NT2/D1 (cell line): ENCODE data around the gene MPRIP.

Source experiments
- DNase-seq: peaks from one replicate; pipeline ENCODE4 v3.0.0-alpha.2; 2011; ENCODE audit warnings: low read depth, low spot score
- H3K27me3 ChIP-seq: 2 replicates; pipeline ENCODE4 v1.6.0; 2011; ENCODE audit warnings: mild to moderate bottlenecking; ENCODE audit not compliant: insufficient read length, insufficient read depth
- H3K36me3 ChIP-seq: 2 replicates; pipeline ENCODE4 v1.6.1; 2011; ENCODE audit warnings: mild to moderate bottlenecking, low read length, mixed read lengths; ENCODE audit not compliant: insufficient read depth, insufficient read length
- H3K4me1 ChIP-seq: 2 replicates; pipeline ENCODE4 v1.5.1; 2011; ENCODE audit not compliant: insufficient read depth, insufficient read length
- H3K4me3 ChIP-seq: 2 replicates; pipeline ENCODE4 v1.5.1; 2011; ENCODE audit warnings: low read depth; ENCODE audit not compliant: insufficient read length
- H3K9ac ChIP-seq: 2 replicates; pipeline ENCODE4 v1.6.0; 2011; ENCODE audit warnings: low read depth; ENCODE audit not compliant: insufficient read length
- H3K9me3 ChIP-seq: 2 replicates; pipeline ENCODE4 v1.5.1; 2011; ENCODE audit warnings: mild to moderate bottlenecking, low read length; ENCODE audit not compliant: insufficient read depth
- SUZ12 ChIP-seq: IDR thresholded peaks from 2 replicates; pipeline ENCODE4 v1.6.1; 2011; ENCODE audit not compliant: insufficient read length, insufficient read depth; ENCODE audit errors: extremely low read depth
- YY1 ChIP-seq: IDR thresholded peaks from 2 replicates; pipeline ENCODE4 v1.6.1; 2011; ENCODE audit not compliant: insufficient read length, insufficient read depth
- ZNF274 ChIP-seq: IDR thresholded peaks from 2 replicates; pipeline ENCODE4 v1.6.1; 2011; ENCODE audit warnings: mild to moderate bottlenecking, low read depth, low read length

The MPRIP gene

DNA sequence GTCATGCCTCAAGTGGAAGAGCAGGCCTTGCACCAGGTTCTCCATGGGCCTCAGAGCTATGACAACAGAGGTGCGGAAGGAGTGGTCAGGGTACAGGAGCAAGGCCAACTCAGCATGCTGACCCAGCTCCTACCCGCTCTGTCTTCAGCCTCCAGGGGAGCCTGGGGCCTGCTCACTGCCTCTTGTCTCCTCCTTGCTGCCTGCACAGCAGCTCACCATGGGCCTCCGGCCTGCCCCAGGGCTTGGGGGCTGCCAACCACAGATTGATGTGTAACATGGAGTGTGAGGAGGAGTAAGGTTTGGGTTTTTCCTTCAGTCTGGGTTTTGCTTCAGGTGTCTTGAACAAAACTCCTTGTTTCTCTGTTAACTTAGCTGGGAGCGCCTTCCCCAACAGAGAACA, 101.8 kb downstream of the MPRIP start:
- Histone ChIP-seq H3K27me3 (no peaks in the 10 kb centered on the region), H3K9me3 (no peaks in the 10 kb centered on the region), H3K4me3 (no peak overlapping the region), H3K9ac (no peak overlapping the region), H3K36me3 (peaks cover 89% of the 10 kb centered on the region), H3K4me1 (peaks cover 19% of the 10 kb centered on the region)
- DNase-seq: no peak
- TF ChIP-seq SUZ12: no peak
- TF ChIP-seq YY1: no peak
- no peak for TF ChIP-seq ZNF274

DNA sequence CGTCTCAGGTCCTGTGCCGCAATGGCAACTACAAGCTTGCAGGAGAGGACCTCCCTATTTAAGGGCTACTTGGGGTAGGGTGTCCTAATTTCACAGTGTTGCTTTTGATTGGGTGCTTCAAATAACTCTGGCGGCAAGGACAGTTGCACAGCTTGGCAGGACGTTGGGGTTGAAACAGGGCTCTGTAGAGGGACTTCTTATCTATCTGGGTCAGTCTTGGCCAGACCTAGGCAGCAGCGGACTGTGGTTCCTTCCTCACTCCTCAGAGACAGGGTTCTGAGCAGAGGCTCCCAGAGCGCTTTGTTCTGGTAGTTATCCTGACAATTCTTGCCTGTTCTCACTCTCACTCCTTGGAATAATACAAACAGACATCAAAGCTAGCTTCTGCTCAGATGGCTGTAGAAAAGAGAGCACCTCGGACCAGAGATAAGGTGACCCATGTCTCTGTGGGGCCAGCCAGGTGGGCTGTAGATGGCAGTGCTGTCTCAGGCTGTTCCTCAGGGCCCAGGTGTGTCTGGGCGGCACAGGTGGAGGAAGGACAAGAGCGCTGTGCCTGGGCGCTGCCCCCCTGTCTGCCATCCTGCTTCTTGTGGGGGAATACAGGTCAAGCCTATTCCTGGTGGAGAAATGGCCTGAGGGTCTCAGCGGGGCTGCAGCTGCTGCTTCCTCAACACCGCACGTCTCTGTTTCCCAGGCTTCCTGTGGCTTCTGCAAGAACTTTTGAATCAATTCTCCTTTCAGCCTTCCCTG, 102.8 kb downstream of the MPRIP start:
- no peak for TF ChIP-seq SUZ12
- TF ChIP-seq ZNF274: no peak
- no peak for TF ChIP-seq YY1
- Histone ChIP-seq H3K4me1 (peaks cover 18% of the 10 kb centered on the region), H3K9me3 (no peaks in the 10 kb centered on the region), H3K27me3 (no peaks in the 10 kb centered on the region), H3K36me3 (peaks cover 83% of the 10 kb centered on the region), H3K4me3 (no peak overlapping the region), H3K9ac (no peak overlapping the region)
- DNase-seq: no peak

DNA sequence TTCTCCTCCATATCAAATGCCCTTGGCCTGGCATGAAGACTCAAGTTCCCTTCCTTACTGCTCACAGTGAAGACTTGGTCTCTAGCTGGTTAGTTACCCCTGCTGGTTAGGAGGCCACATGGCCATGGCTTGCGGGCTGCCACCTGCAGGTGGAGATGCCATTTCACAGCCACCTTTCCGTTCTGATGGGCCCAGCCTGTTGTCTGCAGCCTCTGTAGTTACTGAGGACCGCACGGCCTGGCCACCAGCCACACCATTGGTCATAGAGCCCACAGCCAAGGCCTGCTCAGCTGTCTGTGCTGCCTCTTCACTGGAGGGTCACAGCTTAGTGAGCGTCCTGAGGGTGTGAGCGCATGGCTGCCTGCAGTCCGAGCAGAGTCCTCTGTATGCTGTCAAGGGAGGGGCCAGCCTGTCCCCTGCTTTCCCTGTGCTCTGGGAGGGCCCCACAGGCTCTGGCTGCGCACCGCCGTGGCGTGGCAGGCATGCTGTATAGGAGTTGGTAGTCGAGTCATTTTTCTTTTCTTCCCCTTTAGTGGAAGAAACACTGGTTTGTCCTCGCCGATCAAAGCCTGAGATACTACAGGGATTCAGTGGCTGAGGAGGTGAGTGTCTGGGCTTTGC, 104.6 kb downstream of the MPRIP start:
- Histone ChIP-seq H3K9ac (no peak overlapping the region), H3K9me3 (no peaks in the 10 kb centered on the region), H3K4me1 (peaks cover 3% of the 10 kb centered on the region), H3K36me3 (peaks cover 79% of the 10 kb centered on the region), H3K4me3 (no peak overlapping the region), H3K27me3 (no peaks in the 10 kb centered on the region)
- TF ChIP-seq SUZ12 (no peak), ZNF274 (no peak), YY1 (no peak)
- DNase-seq: no peak

DNA sequence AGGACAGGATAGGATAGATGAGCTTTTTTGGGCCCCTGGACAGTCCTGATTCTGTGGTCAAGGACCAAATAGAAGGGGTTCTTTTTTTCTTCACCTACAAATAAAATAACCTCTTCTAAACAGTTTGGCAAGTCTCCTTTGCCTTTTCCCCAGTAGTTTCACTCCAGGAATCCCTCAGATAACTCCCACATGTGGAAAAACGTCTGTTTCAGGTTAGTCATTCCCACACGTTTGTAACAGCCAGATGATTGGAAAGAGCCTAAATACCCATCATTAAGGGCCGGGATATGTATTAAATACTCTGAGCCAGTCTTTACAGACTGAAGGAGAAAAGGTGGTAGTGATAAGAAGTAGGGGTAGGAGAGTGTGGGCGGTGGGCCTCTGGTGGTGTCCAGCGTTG, 105.6 kb downstream of the MPRIP start:
- Histone ChIP-seq H3K36me3 (peaks cover 81% of the 10 kb centered on the region), H3K9me3 (no peaks in the 10 kb centered on the region), H3K4me1 (peaks cover 3% of the 10 kb centered on the region), H3K4me3 (no peak overlapping the region), H3K9ac (no peak overlapping the region), H3K27me3 (no peaks in the 10 kb centered on the region)
- no peak for DNase-seq
- TF ChIP-seq YY1 (no peak), SUZ12 (no peak), ZNF274 (no peak)

DNA sequence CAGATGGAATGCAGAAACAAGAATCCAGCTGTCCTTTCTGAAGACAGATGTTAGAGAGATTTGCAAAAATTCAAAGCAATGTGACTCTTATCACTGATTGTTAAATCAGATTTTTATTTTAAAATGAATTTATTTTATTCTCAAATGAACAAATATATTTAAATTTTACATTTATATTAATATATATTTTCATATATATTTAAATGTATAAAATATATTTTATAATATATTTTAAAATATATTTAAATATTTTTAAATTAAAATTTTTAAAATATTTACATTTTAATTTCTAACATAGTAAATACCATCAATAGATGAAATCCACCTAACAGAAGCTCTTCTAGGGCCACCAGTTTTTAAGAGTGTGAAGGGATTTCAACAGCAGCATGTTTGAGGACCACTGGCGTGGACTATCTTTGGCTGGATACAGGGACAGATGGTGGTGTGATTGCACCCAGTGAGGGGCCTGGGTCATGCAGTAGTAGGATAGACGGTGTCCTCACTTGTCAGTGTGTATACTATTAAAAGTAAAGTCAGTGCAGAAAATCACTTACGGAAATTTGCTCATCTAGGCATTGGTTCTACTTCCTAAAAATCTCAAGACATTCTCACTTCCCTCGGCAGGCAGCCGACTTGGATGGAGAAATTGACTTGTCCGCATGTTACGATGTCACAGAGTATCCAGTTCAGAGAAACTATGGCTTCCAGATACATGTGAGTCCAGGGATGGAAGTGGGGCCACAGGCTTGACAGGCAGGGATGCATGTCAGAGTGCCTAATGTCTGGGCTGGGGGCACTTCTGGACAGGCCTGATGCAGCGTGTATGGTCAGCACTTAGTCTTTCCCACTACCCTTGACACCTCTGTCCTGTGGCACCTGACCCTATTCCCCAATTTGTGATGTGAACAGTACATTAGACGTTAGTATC, 107.5 kb downstream of the MPRIP start:
- no peak overlapping the region for H3K9ac ChIP-seq
- H3K4me1 ChIP-seq: no peaks in the 10 kb centered on the region
- H3K4me3 ChIP-seq: no peak overlapping the region
- H3K36me3 ChIP-seq: peaks cover 80% of the 10 kb centered on the region
- no peaks in the 10 kb centered on the region for H3K27me3 ChIP-seq
- no peak for DNase-seq
- H3K9me3 ChIP-seq: no peaks in the 10 kb centered on the region
- TF ChIP-seq ZNF274 (no peak), YY1 (no peak), SUZ12 (no peak)

DNA sequence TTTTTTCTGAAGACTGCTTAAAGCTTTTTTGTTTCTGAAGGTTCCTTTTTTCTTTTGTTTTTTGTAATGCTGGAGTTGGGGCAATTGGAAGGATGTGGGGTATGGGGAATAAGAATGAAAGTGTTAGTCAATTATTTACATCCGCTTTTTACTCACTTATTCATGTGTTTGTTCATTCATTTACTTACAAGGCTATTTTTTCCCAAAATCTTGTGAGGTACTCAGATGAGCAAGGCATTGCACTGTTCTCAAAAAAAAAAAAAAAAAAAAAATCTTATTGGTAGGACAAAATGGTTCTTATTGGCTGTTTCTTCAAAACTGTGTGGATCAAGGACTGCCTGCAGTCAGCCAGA, 108.2 kb downstream of the MPRIP start:
- Histone ChIP-seq H3K4me1 (no peaks in the 10 kb centered on the region), H3K36me3 (peaks cover 80% of the 10 kb centered on the region)

DNA sequence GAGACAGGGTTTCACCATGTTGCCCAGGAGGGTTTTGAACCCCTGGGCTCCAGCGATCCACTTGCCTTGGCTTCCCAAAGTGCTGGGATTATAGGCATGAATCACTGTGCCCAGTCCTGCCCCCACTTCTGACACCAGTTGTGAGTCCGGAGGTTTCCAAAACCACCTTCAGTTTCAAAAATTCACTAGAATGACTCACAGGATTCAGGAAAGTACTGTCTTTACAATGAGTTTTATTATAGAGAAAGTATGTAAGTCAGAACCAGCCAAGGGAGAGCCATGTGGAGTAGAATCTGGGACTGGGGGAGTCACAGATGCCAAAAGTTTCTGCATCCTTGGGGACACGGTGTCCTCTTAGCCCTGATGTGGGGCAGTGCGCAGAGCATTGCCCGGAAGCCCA, 108.8 kb downstream of the MPRIP start:
- H3K4me3 ChIP-seq: no peak overlapping the region
- peaks cover 80% of the 10 kb centered on the region for H3K36me3 ChIP-seq
- no peaks in the 10 kb centered on the region for H3K9me3 ChIP-seq
- TF ChIP-seq YY1: no peak
- TF ChIP-seq ZNF274: no peak
- no peak for TF ChIP-seq SUZ12
- no peak for DNase-seq
- H3K9ac ChIP-seq: no peak overlapping the region
- no peaks in the 10 kb centered on the region for H3K27me3 ChIP-seq
- no peaks in the 10 kb centered on the region for H3K4me1 ChIP-seq

More for the DNA sequence above, 108.2 kb downstream of the MPRIP start:
- no peak overlapping the region for H3K9ac ChIP-seq
- no peaks in the 10 kb centered on the region for H3K9me3 ChIP-seq
- no peak overlapping the region for H3K4me3 ChIP-seq
- no peaks in the 10 kb centered on the region for H3K27me3 ChIP-seq
- DNase-seq: no peak
- no peak for TF ChIP-seq SUZ12
- no peak for TF ChIP-seq YY1
- TF ChIP-seq ZNF274: no peak
